ENCODE measurements around the gene EZR.

GRCh38 chr6:158782432-158783166 is 36.6 kb downstream of the EZR start:
- TF ChIP-seq CTCF (IDR thresholded peaks at IDR 0.05) (no peak), POLR2A (IDR thresholded peaks at IDR 0.05) (no peak)

Data from esophagus squamous epithelium (tissue), 4 donors.